ENCODE measurements around the gene RNF182.

The RNF182 gene

GRCh38 chr6:13978102-13978640 lies 53.4 kb downstream of the RNF182 start:
- H3K4me3 ChIP-seq (replicated peaks; ENCODE audit: low read depth, low read length) = no peak overlapping the region
- DNase-seq (ENCODE audit: extremely low read depth, low read depth) = no peak
- TF ChIP-seq CTCF (IDR thresholded peaks at IDR 0.05; ENCODE audit: low read depth, low read length, missing control alignments) = no peak

- DNase-seq (ENCODE audit: extremely low read depth, low read depth) = no peak
- H3K4me3 ChIP-seq (replicated peaks; ENCODE audit: low read depth, low read length) = no peak overlapping the region
- no peak for TF ChIP-seq CTCF (IDR thresholded peaks at IDR 0.05; ENCODE audit: low read depth, low read length, missing control alignments)
These were observed 54.0 kb downstream of the RNF182 start for GRCh38 chr6:13978787-13979186.

- DNase-seq (ENCODE audit: extremely low read depth, low read depth) = no peak
- H3K4me3 ChIP-seq (replicated peaks; ENCODE audit: low read depth, low read length) = no peak overlapping the region
- TF ChIP-seq CTCF (IDR thresholded peaks at IDR 0.05; ENCODE audit: low read depth, low read length, missing control alignments) = no peak
These were observed 54.8 kb downstream of the RNF182 start for GRCh38 chr6:13979284-13980171.

- TF ChIP-seq CTCF (IDR thresholded peaks at IDR 0.05; ENCODE audit: low read depth, low read length, missing control alignments) = no peak
- H3K4me3 ChIP-seq (replicated peaks; ENCODE audit: low read depth, low read length) = no peak overlapping the region
- DNase-seq (ENCODE audit: extremely low read depth, low read depth) = no peak
These were observed 55.8 kb downstream of the RNF182 start for GRCh38 chr6:13980534-13980933.

- no peak overlapping the region for H3K4me3 ChIP-seq (replicated peaks; ENCODE audit: low read depth, low read length)
- no peak for DNase-seq (ENCODE audit: extremely low read depth, low read depth)
- no peak for TF ChIP-seq CTCF (IDR thresholded peaks at IDR 0.05; ENCODE audit: low read depth, low read length, missing control alignments)
These were observed 61.0 kb downstream of the RNF182 start for GRCh38 chr6:13985663-13986325.

- no peak for DNase-seq (ENCODE audit: extremely low read depth, low read depth)
- TF ChIP-seq CTCF (IDR thresholded peaks at IDR 0.05; ENCODE audit: low read depth, low read length, missing control alignments) = no peak
- H3K4me3 ChIP-seq (replicated peaks; ENCODE audit: low read depth, low read length) = no peak overlapping the region
These were observed 62.1 kb downstream of the RNF182 start for GRCh38 chr6:13986700-13987399.

All from HFF-Myc (cell line).